HG03439 (cell line): ENCODE results near the gene LIMK2.
"Not testable (repeated sequence)": the region's sequence is repeated elsewhere in the genome, so short reads cannot be mapped to it uniquely, and the experiment has no call there.

Experiments used
- ATAC-seq: cut with Tn5 transposase; IDR thresholded peaks from one replicate; pipeline ENCODE4 v1.9.1; 2021; ENCODE audit warnings: mild to moderate bottlenecking, moderate library complexity; ENCODE audit not compliant: unreplicated experiment

Gene LIMK2

DNA sequence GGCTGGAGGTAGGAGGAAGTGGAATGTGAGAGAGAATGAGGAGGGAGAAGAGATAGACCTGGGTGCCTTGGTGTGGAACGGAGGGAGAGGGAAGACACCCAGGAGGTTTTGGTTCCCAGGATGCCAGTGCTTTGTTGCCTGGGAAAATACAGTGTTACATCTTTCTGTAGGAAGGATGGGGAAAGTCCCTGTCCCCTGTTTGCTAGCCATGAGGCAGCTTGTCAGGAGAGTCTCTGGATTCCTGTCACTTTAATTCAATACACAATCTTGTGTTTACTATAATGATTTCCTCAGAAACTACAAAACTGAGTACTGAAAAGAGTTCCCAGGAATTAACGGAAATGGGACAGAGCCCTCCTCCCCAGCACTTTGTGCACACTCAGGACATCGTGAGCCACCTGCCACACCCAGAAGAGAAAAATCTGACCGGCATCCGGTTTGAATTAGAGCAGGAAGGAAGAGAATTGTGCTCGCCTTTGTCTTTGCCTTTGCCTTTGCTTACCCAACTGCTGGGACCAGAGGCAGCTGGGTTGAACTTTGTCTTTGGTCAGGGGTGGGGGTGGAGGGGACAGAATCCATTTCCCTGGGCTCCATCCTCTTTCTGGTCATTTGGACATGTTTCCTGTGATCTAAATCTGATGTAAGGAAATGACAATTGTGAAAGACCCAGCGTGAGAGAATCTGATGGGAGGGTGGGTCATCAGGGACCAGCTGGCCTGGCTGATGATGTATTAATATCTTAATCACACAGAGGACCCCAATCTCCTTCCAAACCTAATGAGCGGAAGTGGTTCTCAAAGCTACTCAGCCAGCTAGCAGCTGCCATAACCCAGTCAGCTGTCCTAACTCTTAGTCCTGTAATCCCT lies 1.3 kb upstream of the LIMK2 start:
- no peak for ATAC-seq

DNA sequence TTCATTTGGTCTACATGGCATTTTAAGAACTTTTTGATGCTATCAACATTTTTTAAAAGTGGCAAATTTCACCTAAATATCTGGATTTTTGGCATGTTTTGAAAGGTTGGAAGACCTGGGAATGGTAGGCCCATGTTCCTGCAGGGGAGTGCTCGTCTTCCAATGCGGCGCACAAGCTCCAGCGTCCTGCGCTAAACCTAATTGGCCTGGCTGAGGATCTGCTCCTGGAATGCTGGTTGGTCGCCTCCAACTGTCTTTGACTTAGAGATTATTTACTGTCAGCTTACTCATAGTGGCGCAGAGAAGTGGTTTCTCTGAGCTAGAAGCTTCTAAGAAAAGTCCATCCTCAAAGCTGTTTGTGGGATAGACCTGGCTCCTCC lies 626 bp upstream of the LIMK2 start:
- no peak for ATAC-seq

DNA sequence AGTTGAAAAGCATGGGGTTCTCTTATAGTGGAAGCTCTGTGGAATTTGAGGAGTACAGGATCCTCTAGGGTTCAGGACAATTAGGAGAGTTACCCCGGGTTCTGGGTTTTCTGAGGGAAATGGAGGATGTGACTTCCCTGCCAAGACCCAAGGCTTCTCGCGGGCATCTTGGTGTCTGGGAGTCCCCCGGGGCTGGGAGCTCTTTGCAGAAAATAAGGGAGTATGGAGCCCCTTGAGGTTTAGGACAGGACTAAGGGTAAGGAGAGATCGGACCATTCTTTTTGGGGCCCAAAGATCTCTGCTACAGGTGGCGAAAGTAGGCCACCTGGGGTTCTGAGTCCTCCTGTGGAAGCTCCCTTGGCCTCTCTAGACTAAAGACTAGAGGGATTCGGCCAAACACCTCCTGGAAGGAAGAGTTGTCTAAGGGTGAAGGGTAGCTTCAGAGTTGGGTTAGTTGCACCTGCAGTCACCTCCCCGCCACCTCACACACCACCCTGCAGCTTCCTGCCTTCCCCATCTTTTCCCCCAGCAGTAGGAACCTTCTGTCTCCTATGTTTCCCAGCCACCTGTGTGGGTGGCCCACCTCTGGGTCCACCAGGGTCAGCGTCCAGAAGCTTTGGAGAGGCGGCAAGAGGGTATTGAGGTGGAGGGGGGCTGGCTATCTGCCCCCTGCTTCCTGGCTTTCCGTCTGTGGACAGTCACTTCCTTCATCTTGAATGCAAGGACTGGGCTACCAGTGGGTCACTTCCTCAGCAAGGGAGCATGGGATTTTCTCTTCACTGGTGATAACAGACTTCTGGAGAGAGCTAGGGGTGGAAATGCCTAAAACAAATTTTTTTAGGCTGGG lies 908 bp downstream of the LIMK2 start:
- no peak for ATAC-seq

DNA sequence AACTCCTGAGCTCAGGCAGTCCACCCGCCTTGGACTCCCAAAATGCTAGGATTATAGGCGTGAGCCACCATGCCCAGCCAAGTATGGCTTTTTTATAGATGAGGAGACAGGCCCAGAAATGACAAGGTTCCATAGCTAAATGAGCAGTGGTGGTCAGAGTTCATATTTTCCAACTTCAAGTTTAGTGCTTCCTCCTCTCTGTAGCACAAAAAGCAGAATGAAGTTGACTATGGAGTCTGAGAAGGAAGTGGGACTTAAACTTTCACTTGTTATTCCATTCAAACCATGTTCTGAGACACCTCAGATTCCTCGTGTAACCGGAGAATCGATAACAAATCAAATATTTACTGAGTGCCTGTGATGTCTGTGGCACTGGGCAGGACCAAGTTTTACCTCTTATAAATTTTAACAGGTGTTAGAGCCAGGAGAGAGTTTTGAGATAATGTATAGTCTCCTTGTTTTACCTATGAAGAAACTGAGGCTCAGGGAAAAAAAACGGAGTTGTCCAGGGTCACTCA lies 3.0 kb downstream of the LIMK2 start:
- no peak for ATAC-seq

GRCh38 chr22:31218565-31219262 lies 6.6 kb downstream of the LIMK2 start:
- no peak for ATAC-seq

DNA sequence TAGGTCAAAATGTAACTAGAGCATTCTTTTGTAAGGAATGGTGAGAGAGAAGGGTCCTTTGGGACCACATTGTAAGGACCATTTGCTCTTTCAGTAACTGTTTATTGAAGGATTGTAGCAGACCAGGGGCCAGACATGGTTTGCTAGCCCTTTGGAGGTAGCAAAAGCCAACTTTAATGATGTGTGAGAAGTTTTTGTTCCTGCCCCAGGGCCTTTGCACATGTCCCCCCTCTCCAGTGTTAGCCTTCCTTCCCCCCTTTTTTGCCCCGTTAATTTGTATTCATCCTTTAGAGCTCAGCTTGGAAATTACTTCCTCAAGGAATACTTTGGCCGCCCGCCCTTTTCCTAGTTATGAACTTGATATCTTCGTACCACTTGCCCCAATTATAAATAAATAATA lies 9.0 kb downstream of the LIMK2 start:
- ATAC-seq: no peak

GRCh38 chr22:31222736-31223135 lies 10.6 kb downstream of the LIMK2 start:
- ATAC-seq: no peak

GRCh38 chr22:31223786-31224191 lies 11.7 kb downstream of the LIMK2 start:
- ATAC-seq: no peak

GRCh38 chr22:31224691-31225090 lies 12.6 kb downstream of the LIMK2 start:
- not testable (repeated sequence) for ATAC-seq

GRCh38 chr22:31227186-31227585 lies 15.1 kb downstream of the LIMK2 start:
- ATAC-seq: no peak

DNA sequence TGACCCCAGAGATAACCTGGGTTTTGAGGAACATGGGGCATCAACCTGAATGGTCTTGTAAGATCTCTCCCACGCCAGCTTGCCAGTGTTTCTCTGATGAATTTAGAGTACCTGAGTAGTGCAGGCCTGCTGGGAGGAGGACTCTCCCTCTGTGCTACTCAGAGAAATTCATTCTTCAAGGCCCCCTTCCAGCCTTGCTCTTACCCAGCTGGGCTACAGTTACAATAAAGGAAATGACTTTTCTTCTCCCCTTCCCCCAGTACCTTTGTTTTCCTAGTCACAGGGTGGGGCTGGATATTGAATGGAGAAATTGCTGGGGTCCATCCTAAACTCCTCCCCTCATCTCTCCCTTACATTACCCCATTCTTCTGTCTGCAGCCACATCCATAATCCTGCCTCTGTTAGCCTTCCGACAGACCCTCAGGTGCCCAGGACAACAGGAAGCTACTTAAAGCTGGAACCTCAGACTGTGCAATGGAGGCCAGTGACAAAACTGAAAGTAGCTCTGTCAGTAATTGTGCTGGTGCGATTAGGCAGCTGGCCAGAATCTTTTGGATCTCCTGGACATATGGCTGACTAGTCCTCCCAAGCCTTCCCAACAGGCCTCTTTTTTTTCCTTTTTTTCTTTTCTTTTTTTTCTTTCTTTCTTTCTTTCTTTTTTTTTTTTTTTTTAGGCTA lies 17.4 kb downstream of the LIMK2 start:
- ATAC-seq: no peak

- no peak for ATAC-seq
Measured at GRCh38 chr22:31230155-31230870, 18.2 kb downstream of the LIMK2 start.

- ATAC-seq: no peak
Measured at GRCh38 chr22:31230871-31231621, 18.9 kb downstream of the LIMK2 start.

DNA sequence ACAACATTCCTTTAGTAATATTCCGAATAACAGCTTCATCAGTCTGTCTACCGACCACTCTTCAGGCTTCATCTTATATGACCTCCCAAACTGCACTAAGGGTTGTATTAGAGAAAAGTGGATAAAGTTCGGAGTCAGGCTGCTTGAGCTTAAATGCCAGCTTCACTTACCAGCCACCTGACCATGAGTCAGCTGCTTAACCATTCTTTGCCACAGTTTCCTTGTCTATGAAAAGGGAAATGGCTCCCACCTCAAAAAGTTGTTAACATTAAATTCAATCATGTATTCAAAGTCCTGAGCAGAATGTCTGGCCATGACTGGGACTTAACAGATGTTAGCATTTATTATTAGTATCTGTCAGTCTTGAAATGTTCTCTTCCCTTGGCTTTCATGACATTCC lies 20.9 kb downstream of the LIMK2 start:
- no peak for ATAC-seq

DNA sequence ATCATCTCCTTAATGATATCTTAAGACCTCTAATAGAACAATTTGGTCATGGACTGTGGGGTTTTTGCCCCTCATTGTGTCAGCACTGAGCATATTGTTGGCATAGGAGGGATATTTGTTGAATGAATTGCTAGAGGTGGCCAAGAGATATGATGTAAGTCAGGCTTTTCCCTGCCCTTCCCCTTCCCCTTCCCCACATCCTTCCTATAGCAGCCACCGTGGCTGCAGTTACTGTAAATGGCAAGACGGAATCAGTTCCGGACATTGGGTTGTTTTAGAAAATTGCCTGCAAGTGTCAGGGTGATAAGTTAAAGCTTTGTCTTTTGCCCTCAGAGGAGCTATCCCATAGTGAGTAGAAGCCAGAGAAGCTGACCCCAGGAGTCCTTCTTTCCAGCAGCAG lies 23.0 kb downstream of the LIMK2 start:
- ATAC-seq: no peak

- not testable (repeated sequence) for ATAC-seq
Measured at GRCh38 chr22:31236044-31236443, 23.9 kb downstream of the LIMK2 start.

DNA sequence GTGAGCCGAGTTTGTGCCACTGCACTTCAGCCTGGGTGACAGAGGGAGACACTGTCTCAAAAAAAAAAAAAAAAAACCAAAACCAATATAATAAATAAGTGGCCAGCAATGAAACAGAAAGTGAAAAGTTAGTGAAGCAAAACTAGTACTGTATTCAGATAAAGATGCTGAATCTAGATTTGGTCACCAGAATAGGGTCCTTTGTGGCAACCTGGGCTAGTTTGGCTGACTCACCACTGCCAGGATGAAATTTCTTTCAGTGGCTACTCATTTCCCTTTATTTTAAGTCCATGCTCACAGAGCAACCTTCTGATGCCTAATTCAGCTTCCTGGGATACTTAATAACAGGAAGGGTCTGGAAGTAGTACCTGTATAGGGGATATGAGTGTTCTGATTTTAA lies 26.0 kb downstream of the LIMK2 start:
- no peak for ATAC-seq

GRCh38 chr22:31239771-31240370 lies 27.8 kb downstream of the LIMK2 start:
- ATAC-seq: no peak

- no peak for ATAC-seq
Measured at GRCh38 chr22:31241200-31241599, 29.1 kb downstream of the LIMK2 start.
